Smooth muscle cell (in vitro differentiated cells): ENCODE measurements around the gene CHI3L2. TPM values are rescaled to one million over a fixed set of nuclear protein-coding genes. Genes with fewer than 3 reads are reported as not detected.

Experiments used
- DNase-seq: peaks from one replicate; lab custom pipeline; 2025; ENCODE audit not compliant: unreplicated experiment; lab: John Stamatoyannopoulos, UW
- H2AFZ ChIP-seq: fragments of 200-600 bp; sonication (generic); 2 replicates; pipeline ENCODE4 v1.6.0; 2016; ENCODE audit warnings: antibody characterized with exemption, low read depth, mild to moderate bottlenecking
- H3F3A ChIP-seq: fragments of 200-600 bp; sonication (generic); 2 replicates; pipeline ENCODE4 v1.6.0; 2017; ENCODE audit warnings: antibody characterized with exemption, low read depth
- H3K27ac ChIP-seq: fragments of 200-600 bp; sonication (generic); 2 replicates; pipeline ENCODE4 v1.5.1; 2016; ENCODE audit warnings: low read depth, mild to moderate bottlenecking
- H3K27me3 ChIP-seq: fragments of 200-600 bp; sonication (generic); 2 replicates; pipeline ENCODE4 v1.6.1; 2016; ENCODE audit warnings: low read depth, mild to moderate bottlenecking
- H3K36me3 ChIP-seq: fragments of 200-600 bp; sonication (generic); 2 replicates; pipeline ENCODE4 v1.5.1; 2016; ENCODE audit warnings: low read depth
- H3K4me1 ChIP-seq: fragments of 200-600 bp; sonication (generic); 2 replicates; pipeline ENCODE4 v1.5.1; 2016; ENCODE audit warnings: low read depth
- H3K4me2 ChIP-seq: fragments of 200-600 bp; sonication (generic); 2 replicates; pipeline ENCODE4 v1.6.0; 2016; ENCODE audit warnings: mild to moderate bottlenecking
- H3K4me3 ChIP-seq: fragments of 200-600 bp; sonication (generic); 2 replicates; pipeline ENCODE4 v1.5.1; 2016; ENCODE audit warnings: mild to moderate bottlenecking
- H3K79me2 ChIP-seq: fragments of 200-600 bp; sonication (generic); 2 replicates; pipeline ENCODE4 v1.6.0; 2016; ENCODE audit warnings: low read depth, mild to moderate bottlenecking
- H3K9ac ChIP-seq: fragments of 200-600 bp; sonication (generic); 2 replicates; pipeline ENCODE4 v1.6.0; 2016; ENCODE audit warnings: low read depth
- H3K9me3 ChIP-seq: fragments of 200-600 bp; sonication (generic); replicated peaks from 2 replicates; pipeline ENCODE4 v1.5.1; 2016; ENCODE audit warnings: low read depth
- H4K20me1 ChIP-seq: fragments of 200-600 bp; sonication (generic); 2 replicates; pipeline ENCODE4 v1.6.0; 2016; ENCODE audit warnings: low read depth
- CTCF ChIP-seq: fragments of 200-600 bp; sonication (generic); IDR thresholded peaks from 2 replicates; pipeline ENCODE4 v1.5.1; 2017; ENCODE audit warnings: borderline replicate concordance, mild to moderate bottlenecking, antibody characterized with exemption; ENCODE audit not compliant: insufficient read depth, poor library complexity, severe bottlenecking
- WGBS: methylation state at CpG from one replicate; pipeline ENCODE4 v1.1.7; 2016; ENCODE audit warnings: low lambda C conversion rate; 5-methylcytosine and 5-hydroxymethylcytosine counted together
- polyA plus RNA-seq: library from polyadenylated mRNA; unstranded; fragments of >200 nt; fragmentation: Nextera tagmentation; extraction: Ambion mirVana; gene quantifications from 2 replicates; pipeline ENCODE4 v1.2.1, GENCODE V29; 2016
- total RNA-seq: library from RNA; depleted of rRNA; stranded (reverse); fragments of >200 nt; gene quantifications from 2 replicates; pipeline ENCODE4 v1.2.3, GENCODE V29; 2014

Gene CHI3L2
- 0.54 and 0.90 TPM in 2 replicates for total RNA-seq
- 2.0 and 2.4 TPM in 2 replicates for polyA plus RNA-seq

- peak within 1 kb of the TSS; percentile 49 for H3K27ac ChIP-seq
- WGBS, result 82% methylated on average over 3 of the region's 3 CpGs
Measured at GRCh38 chr1:111227434-111227833, at the start of gene CHI3L2. TSS of gene CHI3L2 (plus strand) at chr1:111227713. CDS start at chr1:111227730, 17 bp downstream.

GRCh38 chr1:111179968-111180533 is 47.5 kb upstream of the CHI3L2 start:
- no peak overlapping the region for H3K4me3 ChIP-seq
- H3K4me2 ChIP-seq, result no peak overlapping the region
- no peak for TF ChIP-seq CTCF
- no peaks in the 10 kb centered on the region for H4K20me1 ChIP-seq
- H3K27me3 ChIP-seq, result no peaks in the 10 kb centered on the region
- no peak for DNase-seq
- no peaks in the 10 kb centered on the region for H3K9me3 ChIP-seq
- H3K79me2 ChIP-seq, result no peaks in the 10 kb centered on the region
- no peak overlapping the region for H3K27ac ChIP-seq
- no peaks in the 10 kb centered on the region for H3K4me1 ChIP-seq
- H2AFZ ChIP-seq, result no peak overlapping the region
- H3K36me3 ChIP-seq, result peaks cover 11% of the 10 kb centered on the region
- H3F3A ChIP-seq, result no peaks in the 10 kb centered on the region
- no peak overlapping the region for H3K9ac ChIP-seq

More at GRCh38 chr1:111227434-111227833, at the start of gene CHI3L2:
- Histone ChIP-seq H3K79me2 (no peaks in the 10 kb centered on the region), H3K36me3 (no peaks in the 10 kb centered on the region), H3K27me3 (no peaks in the 10 kb centered on the region), H2AFZ (no peak within 1 kb of the TSS), H3K4me3 (no peak within 1 kb of the TSS), H3K4me2 (peak within 1 kb of the TSS; percentile 7), H3K9ac (no peak within 1 kb of the TSS), H3K9me3 (no peaks in the 10 kb centered on the region), H4K20me1 (no peaks in the 10 kb centered on the region), H3F3A (peaks cover 2% of the 10 kb centered on the region), H3K4me1 (peaks cover 4% of the 10 kb centered on the region)
- no peak for TF ChIP-seq CTCF
- no peak for DNase-seq

- no peaks in the 10 kb centered on the region for H3K27me3 ChIP-seq
- no peak overlapping the region for H3K9ac ChIP-seq
- H3K36me3 ChIP-seq, result peaks cover 11% of the 10 kb centered on the region
- WGBS, result 100% methylated on average over 2 of the region's 2 CpGs
- TF ChIP-seq CTCF, result no peak
- no peaks in the 10 kb centered on the region for H3K9me3 ChIP-seq
- H3K4me2 ChIP-seq, result no peak overlapping the region
- no peaks in the 10 kb centered on the region for H3F3A ChIP-seq
- no peaks in the 10 kb centered on the region for H3K4me1 ChIP-seq
- H3K27ac ChIP-seq, result no peak overlapping the region
- no peaks in the 10 kb centered on the region for H3K79me2 ChIP-seq
- DNase-seq, result no peak
- no peak overlapping the region for H2AFZ ChIP-seq
- H3K4me3 ChIP-seq, result no peak overlapping the region
- no peaks in the 10 kb centered on the region for H4K20me1 ChIP-seq
Measured at GRCh38 chr1:111182052-111182451, 45.5 kb upstream of the CHI3L2 start.
